GM06990 (cell line): ENCODE data around the gene SLC25A38.
A peak's percentile ranks its signal among the peaks of the same experiment; 100 is the strongest.

ENCODE experiments used
- DNase-seq: peaks from one replicate; pipeline ENCODE4 v3.0.0-alpha.2; 2011; ENCODE audit not compliant: insufficient read length; ENCODE audit errors: extremely low read depth
- H3K27me3 ChIP-seq: replicated peaks from 2 replicates; pipeline ENCODE4 v1.6.0; 2011; ENCODE audit warnings: low read length; ENCODE audit not compliant: control insufficient read depth, insufficient read depth
- H3K36me3 ChIP-seq: 2 replicates; pipeline ENCODE4 v1.5.1; 2011; ENCODE audit warnings: low read length; ENCODE audit not compliant: control insufficient read depth, insufficient read depth
- H3K4me3 ChIP-seq: replicated peaks from 2 replicates; pipeline ENCODE4 v1.5.1; 2011; ENCODE audit warnings: low read depth, mild to moderate bottlenecking, control low read depth, low read length
- TF ChIP-seq, protein P1 (sequence below): IDR thresholded peaks from 2 replicates; pipeline ENCODE4 v1.5.1; 2011; ENCODE audit warnings: low read length, control low read depth, mild to moderate bottlenecking, inconsistent platforms; ENCODE audit not compliant: insufficient read depth, poor library complexity, severe bottlenecking

Gene SLC25A38

DNA sequence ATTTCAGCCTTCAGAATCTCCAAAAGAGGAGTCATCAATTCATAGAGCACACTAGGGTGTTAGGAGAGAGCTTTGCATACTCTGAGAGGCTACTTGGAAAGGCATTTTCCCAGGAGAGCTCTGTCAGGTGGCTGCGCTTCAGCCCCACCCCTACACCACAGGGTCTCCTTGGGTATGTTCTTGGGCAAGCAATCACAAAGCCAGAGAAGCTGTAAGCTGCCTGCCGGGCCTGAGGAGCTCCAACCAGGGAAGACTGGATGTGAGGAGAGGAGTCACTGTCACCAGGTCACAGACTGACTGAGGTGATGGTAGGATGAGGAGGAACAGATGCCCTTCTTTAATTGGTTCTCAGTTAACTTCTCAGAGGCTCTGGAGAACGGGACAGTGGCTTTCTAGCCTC is 13.5 kb downstream of the SLC25A38 start:
- no peaks in the 10 kb centered on the region for H3K27me3 ChIP-seq
- H3K36me3 ChIP-seq = peaks cover 16% of the 10 kb centered on the region
- TF ChIP-seq, protein P1, sequence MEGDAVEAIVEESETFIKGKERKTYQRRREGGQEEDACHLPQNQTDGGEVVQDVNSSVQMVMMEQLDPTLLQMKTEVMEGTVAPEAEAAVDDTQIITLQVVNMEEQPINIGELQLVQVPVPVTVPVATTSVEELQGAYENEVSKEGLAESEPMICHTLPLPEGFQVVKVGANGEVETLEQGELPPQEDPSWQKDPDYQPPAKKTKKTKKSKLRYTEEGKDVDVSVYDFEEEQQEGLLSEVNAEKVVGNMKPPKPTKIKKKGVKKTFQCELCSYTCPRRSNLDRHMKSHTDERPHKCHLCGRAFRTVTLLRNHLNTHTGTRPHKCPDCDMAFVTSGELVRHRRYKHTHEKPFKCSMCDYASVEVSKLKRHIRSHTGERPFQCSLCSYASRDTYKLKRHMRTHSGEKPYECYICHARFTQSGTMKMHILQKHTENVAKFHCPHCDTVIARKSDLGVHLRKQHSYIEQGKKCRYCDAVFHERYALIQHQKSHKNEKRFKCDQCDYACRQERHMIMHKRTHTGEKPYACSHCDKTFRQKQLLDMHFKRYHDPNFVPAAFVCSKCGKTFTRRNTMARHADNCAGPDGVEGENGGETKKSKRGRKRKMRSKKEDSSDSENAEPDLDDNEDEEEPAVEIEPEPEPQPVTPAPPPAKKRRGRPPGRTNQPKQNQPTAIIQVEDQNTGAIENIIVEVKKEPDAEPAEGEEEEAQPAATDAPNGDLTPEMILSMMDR = no peak
- no peak overlapping the region for H3K4me3 ChIP-seq
- DNase-seq = no peak

GRCh38 chr3:39398700-39399099 is 15.5 kb downstream of the SLC25A38 start:
- peaks cover 10% of the 10 kb centered on the region for H3K36me3 ChIP-seq
- no peaks in the 10 kb centered on the region for H3K27me3 ChIP-seq
- TF ChIP-seq, protein P1 = peak; percentile 14

DNA sequence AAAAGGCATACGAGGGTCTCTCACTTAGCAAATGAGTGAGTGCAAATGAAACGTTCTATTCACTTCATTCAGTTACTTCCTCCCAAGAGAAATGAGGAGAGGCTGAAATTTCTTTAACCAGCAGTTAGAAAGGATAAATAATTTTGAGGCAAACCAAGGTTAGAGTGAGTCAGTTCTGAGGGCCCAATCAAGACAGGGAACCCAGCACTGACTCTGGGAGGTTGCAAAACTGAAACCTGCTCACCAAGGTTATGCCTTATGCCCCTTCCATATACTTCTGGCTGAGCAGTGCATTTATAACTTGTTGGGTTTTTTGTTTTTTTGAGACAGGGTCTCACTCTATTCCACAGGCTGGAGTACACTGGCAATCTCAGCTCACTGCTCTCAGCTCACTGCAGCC is 18.8 kb downstream of the SLC25A38 start:
- no peak for DNase-seq
- TF ChIP-seq, protein P1 = no peak
- no peaks in the 10 kb centered on the region for H3K27me3 ChIP-seq
- no peak overlapping the region for H3K4me3 ChIP-seq
- H3K36me3 ChIP-seq = peaks cover 2% of the 10 kb centered on the region

More at GRCh38 chr3:39398700-39399099, 15.5 kb downstream of the SLC25A38 start:
- H3K4me3 ChIP-seq = no peak overlapping the region
- DNase-seq = no peak

DNA sequence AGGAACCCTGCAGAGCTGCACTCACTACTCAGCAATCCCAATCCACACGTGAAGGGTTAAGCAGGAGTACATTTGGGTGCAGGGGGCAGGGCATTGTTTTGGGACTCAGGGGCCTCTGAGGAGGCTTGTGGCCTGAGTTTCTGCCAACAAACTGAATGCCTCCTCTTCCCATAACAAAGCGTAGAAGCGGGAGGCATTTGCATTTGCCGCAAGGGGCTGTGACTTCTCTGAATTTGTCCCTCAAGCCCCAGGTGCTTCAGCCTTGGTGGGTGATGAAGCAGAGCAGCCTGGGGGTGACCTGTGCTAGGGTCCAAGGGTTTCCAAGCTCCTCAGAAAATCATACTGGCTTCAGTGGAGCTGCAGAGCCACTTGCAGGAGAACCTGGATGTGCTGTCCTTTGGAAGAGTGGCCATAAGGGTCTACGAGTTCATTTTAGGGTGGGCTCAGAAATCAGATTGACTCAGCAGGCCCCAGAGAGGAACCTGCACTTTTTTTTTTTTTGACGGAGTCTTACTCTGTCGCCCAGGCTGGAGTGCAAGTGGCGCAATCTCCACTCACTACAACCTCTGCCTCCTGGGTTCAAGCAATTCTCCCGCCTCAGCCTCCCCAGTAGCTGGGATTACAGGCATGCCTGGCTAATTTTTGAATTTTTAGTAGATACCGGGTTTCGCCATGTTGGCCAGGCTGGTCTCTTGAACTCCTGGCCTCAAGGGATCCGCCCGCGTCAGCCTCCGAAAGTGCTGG is 21.9 kb downstream of the SLC25A38 start:
- no peak overlapping the region for H3K4me3 ChIP-seq
- TF ChIP-seq, protein P1 = no peak
- DNase-seq = no peak
- peaks cover 8% of the 10 kb centered on the region for H3K36me3 ChIP-seq
- H3K27me3 ChIP-seq = no peaks in the 10 kb centered on the region

DNA sequence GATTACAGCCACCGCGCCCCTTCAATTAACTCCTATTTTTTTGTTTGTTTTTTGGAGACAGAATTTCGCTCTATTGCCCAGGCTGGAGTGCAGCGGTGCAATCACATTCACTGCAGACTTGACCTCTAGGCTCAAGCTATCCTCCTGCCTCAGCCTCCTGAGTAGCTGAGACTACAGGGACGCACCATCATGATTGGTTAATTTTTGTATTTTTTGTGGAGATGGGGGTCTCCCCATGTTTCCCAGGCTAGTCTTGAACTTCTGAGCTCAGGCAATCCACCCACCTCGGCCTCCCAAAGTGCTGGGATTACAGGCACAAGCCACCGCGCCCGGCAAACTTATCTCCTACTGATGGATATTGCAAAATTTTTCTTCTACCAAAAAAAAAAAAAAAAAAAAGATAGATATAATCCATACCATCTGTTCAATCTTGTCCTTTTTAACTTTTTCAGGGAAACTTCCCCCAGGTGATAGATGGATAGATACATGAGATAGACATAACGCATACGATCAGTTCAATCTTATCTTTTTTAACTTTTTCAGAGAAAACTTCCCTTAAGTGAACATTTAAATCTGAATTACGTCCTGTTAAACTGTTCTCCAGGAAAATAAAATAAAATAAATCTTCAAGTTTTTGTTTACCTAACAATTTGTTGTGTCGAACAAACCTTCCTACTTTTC is 22.7 kb downstream of the SLC25A38 start:
- Histone ChIP-seq H3K36me3 (peaks cover 13% of the 10 kb centered on the region), H3K4me3 (peak overlapping the region; percentile 71), H3K27me3 (no peaks in the 10 kb centered on the region)
- DNase-seq = no peak
- TF ChIP-seq, protein P1 = no peak
